Measurements from ENCODE around the gene NCAM1. TPM values are rescaled to one million over a fixed set of nuclear protein-coding genes. Genes with fewer than 3 reads are reported as not detected.

The NCAM1 gene
- polyA plus RNA-seq, 2 of the 4 experiments (the other 2 are of a cell fraction) = 0.01 to 0.12 TPM

DNA sequence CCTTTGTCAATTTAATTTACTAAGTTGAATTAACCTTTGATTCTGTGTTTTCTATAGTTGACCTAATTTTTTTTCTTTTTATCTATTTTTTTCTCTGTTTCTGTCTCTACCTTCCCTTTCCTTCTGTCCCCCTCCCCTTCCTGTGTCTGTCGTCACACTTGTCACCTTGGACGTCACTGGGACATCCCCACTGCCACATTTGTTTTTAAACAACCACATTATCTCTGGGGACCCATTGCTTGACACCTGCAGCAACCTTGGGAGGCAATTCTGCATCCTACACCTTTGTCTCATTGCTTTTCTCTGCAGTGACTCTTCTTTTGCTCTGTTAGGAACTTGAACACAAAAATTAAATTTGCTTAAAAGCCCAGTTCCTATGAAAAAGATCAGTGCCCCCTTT lies 301.4 kb downstream of the NCAM1 start:
- no peak overlapping the region for H3K4me3 ChIP-seq
- 6% methylated on average over 2 of the region's 2 CpGs for WGBS (ENCODE audit: missing lambda C conversion rate)
- TF ChIP-seq NPAS2 (CRISPR knock-in tag; IDR thresholded peaks at IDR 0.05; ENCODE audit: borderline replicate concordance) (no peak), RFX5 (IDR thresholded peaks at IDR 0.05) (no peak), SMC3 (IDR thresholded peaks at IDR 0.05) (no peak)
- TF ChIP-seq, protein P1, sequence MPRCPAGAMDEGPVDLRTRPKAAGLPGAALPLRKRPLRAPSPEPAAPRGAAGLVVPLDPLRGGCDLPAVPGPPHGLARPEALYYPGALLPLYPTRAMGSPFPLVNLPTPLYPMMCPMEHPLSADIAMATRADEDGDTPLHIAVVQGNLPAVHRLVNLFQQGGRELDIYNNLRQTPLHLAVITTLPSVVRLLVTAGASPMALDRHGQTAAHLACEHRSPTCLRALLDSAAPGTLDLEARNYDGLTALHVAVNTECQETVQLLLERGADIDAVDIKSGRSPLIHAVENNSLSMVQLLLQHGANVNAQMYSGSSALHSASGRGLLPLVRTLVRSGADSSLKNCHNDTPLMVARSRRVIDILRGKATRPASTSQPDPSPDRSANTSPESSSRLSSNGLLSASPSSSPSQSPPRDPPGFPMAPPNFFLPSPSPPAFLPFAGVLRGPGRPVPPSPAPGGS (IDR thresholded peaks at IDR 0.05) = no peak
- H3K4me1 ChIP-seq = no peaks in the 10 kb centered on the region
- no peak for ATAC-seq
- H3K4me2 ChIP-seq = no peak overlapping the region
- no peak overlapping the region for H3K27ac ChIP-seq
- ChIA-PET CTCF (no interaction called here), POLR2A (no interaction called here)
- DNase-seq (ENCODE audit: low read depth in 1 of 2, low spot score in 1 of 2) = no peak
- no peak for FAIRE-seq
- H3K9me3 ChIP-seq = no peaks in the 10 kb centered on the region

DNA sequence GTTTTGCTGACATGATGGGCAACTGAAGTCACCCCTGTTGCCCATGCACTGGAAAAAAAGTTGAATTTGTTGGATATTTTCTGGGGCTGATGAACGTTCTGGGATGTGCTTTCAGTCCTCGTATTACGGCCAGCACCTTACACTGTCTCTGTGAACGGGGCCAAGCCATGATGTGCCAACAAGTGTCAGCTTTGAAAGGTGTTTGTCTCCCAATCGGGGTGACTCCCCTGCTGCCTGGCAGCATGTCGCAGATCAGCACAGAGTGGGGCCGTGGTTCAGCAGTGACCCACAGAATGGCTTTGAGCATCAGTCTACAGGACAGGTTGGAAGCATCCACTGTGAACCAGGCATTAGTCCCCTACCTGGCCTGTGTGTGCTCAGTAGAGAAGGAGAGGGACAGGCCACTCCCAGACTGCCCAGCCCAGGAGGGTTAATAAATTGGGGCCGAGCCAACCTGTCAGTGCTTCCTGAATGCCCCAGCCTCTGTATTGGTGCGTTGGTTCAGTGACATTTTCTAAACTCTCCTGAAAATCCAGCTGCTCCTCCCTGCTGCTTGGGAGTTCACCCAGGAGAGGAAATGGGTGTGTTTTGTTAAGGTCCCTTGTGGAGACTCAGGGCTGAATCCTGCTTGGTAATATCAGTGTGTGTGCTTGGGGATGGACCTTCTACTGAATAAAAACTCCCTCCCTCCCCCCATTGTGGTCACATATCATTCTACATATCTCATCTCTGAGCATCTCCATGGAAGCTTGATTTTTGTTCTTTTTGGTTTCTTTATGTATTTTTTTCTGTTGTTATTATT lies 302.4 kb downstream of the NCAM1 start:
- Histone ChIP-seq H3K27ac (no peak overlapping the region), H3K9me3 (no peaks in the 10 kb centered on the region), H3K4me2 (no peak overlapping the region), H3K4me1 (no peaks in the 10 kb centered on the region), H3K4me3 (no peak overlapping the region)
- no peak for FAIRE-seq
- ChIA-PET CTCF (no interaction called here), POLR2A (no interaction called here)
- TF ChIP-seq JUN (IDR thresholded peaks at IDR 0.05) = no peak
- WGBS (ENCODE audit: missing lambda C conversion rate) = 33% methylated on average over 7 of the region's 9 CpGs
- DNase-seq (ENCODE audit: low read depth in 1 of 2, low spot score in 1 of 2) = no peak
- ATAC-seq = no peak

DNA sequence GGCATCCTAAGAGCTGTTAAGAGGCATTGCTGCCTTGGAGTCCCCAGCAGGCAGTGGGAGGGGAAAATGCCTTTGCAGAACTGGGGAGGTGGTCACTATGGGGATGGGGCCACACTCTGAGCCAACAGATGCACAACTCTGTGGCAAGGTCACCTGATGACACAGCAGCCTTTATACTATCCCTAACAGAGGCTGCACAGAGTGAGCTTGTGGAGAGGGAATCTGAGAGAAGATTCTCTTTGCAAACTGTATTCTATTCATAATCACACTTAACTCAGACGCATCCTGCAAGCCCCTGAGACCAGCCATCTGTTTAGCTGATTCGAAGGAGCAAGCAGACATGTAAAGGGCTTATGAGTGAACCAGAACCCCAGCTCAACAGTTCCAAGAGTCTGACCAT lies 304.1 kb downstream of the NCAM1 start:
- Histone ChIP-seq H3K4me3 (no peak overlapping the region), H3K27ac (no peak overlapping the region), H3K4me2 (no peak overlapping the region), H3K9me3 (no peaks in the 10 kb centered on the region), H3K4me1 (no peaks in the 10 kb centered on the region)
- FAIRE-seq (no peak), DNase-seq (ENCODE audit: low read depth in 1 of 2, low spot score in 1 of 2) (no peak), ATAC-seq (no peak)
- 0% methylated on average over 2 of the region's 2 CpGs for WGBS (ENCODE audit: missing lambda C conversion rate)
- POLR2A ChIA-PET = no interaction called here
- CTCF ChIA-PET = no interaction called here
- no peak for TF ChIP-seq FOSL2 (IDR thresholded peaks at IDR 0.05)
- no peak for TF ChIP-seq FOSL2 (CRISPR knock-in tag; IDR thresholded peaks at IDR 0.05)
- TF ChIP-seq ZC3H11A (IDR thresholded peaks at IDR 0.05) = no peak
- no peak for TF ChIP-seq HOXA7 (CRISPR knock-in tag; IDR thresholded peaks at IDR 0.05)
- no peak for TF ChIP-seq NFE2L2 (conservative IDR thresholded peaks at IDR 0.05; ENCODE audit: low read length)
- no peak for TF ChIP-seq RAD21 (conservative IDR thresholded peaks at IDR 0.05 in 1 of 2, IDR thresholded peaks at IDR 0.05 in 1 of 2)
- TF ChIP-seq, protein P2, sequence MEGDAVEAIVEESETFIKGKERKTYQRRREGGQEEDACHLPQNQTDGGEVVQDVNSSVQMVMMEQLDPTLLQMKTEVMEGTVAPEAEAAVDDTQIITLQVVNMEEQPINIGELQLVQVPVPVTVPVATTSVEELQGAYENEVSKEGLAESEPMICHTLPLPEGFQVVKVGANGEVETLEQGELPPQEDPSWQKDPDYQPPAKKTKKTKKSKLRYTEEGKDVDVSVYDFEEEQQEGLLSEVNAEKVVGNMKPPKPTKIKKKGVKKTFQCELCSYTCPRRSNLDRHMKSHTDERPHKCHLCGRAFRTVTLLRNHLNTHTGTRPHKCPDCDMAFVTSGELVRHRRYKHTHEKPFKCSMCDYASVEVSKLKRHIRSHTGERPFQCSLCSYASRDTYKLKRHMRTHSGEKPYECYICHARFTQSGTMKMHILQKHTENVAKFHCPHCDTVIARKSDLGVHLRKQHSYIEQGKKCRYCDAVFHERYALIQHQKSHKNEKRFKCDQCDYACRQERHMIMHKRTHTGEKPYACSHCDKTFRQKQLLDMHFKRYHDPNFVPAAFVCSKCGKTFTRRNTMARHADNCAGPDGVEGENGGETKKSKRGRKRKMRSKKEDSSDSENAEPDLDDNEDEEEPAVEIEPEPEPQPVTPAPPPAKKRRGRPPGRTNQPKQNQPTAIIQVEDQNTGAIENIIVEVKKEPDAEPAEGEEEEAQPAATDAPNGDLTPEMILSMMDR (IDR thresholded peaks at IDR 0.05) = no peak
- no peak for TF ChIP-seq ESRRA (IDR thresholded peaks at IDR 0.05; ENCODE audit: borderline replicate concordance, low read length)
- TF ChIP-seq RARB (CRISPR knock-in tag; IDR thresholded peaks at IDR 0.05) = no peak
- TF ChIP-seq JUN (IDR thresholded peaks at IDR 0.05) = no peak
- TF ChIP-seq, protein P3, sequence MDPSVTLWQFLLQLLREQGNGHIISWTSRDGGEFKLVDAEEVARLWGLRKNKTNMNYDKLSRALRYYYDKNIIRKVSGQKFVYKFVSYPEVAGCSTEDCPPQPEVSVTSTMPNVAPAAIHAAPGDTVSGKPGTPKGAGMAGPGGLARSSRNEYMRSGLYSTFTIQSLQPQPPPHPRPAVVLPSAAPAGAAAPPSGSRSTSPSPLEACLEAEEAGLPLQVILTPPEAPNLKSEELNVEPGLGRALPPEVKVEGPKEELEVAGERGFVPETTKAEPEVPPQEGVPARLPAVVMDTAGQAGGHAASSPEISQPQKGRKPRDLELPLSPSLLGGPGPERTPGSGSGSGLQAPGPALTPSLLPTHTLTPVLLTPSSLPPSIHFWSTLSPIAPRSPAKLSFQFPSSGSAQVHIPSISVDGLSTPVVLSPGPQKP (IDR thresholded peaks at IDR 0.05; ENCODE audit: low read depth, low read length) = no peak
- no peak for TF ChIP-seq MAZ (IDR thresholded peaks at IDR 0.05; ENCODE audit: borderline replicate concordance, low read depth, low read length)
- TF ChIP-seq, protein P4, sequence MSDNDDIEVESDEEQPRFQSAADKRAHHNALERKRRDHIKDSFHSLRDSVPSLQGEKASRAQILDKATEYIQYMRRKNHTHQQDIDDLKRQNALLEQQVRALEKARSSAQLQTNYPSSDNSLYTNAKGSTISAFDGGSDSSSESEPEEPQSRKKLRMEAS (IDR thresholded peaks at IDR 0.05) = no peak

All from A549 (cell line).